ENCODE measurements around the gene KCNK7. TPM values are rescaled to one million over a fixed set of nuclear protein-coding genes. Genes with fewer than 3 reads are reported as not detected.

Gene KCNK7
- total RNA-seq, 4 donors from 2014 or later = 32.6 to 183 (median 144) TPM

GRCh38 chr11:65604258-65604657 is 8.7 kb upstream of the KCNK7 start:
- H3K4me1 ChIP-seq = peaks cover 19% of the 10 kb centered on the region
- no peak for DNase-seq (ENCODE audit: low spot score in 2 of 2)
- peaks cover 64% of the 10 kb centered on the region for H3K36me3 ChIP-seq
- TF ChIP-seq POLR2AphosphoS5 (IDR thresholded peaks at IDR 0.05) (no peak), POLR2A (IDR thresholded peaks at IDR 0.05) (no peak), CTCF (IDR thresholded peaks at IDR 0.05) (no peak), EP300 (IDR thresholded peaks at IDR 0.05) (no peak)
- no peaks in the 10 kb centered on the region for H3K27me3 ChIP-seq
- H3K9me3 ChIP-seq = no peaks in the 10 kb centered on the region
- H3K4me3 ChIP-seq = no peak overlapping the region
- H3K27ac ChIP-seq = no peak overlapping the region
- WGBS = 100% methylated on average over 1 of the region's 1 CpG

- no peak for TF ChIP-seq POLR2AphosphoS5 (IDR thresholded peaks at IDR 0.05)
- no peak for TF ChIP-seq EP300 (IDR thresholded peaks at IDR 0.05)
- no peak for TF ChIP-seq POLR2A (IDR thresholded peaks at IDR 0.05)
- TF ChIP-seq CTCF (IDR thresholded peaks at IDR 0.05) = no peak
- Histone ChIP-seq H3K36me3 (peaks cover 70% of the 10 kb centered on the region), H3K27ac (no peak overlapping the region), H3K4me3 (no peak overlapping the region), H3K27me3 (no peaks in the 10 kb centered on the region), H3K4me1 (peaks cover 15% of the 10 kb centered on the region), H3K9me3 (no peaks in the 10 kb centered on the region)
- no peak for DNase-seq (ENCODE audit: low spot score in 2 of 2)
- WGBS = 96% methylated on average over 6 of the region's 6 CpGs
Observed at GRCh38 chr11:65599955-65600246, 4.3 kb upstream of the KCNK7 start.

- WGBS = 84% methylated on average over 45 of the region's 49 CpGs
- H3K4me1 ChIP-seq = peaks cover 21% of the 10 kb centered on the region
- TF ChIP-seq EP300 (IDR thresholded peaks at IDR 0.05) (no peak), POLR2A (IDR thresholded peaks at IDR 0.05) (no peak), CTCF (IDR thresholded peaks at IDR 0.05) (no peak)
Observed at GRCh38 chr11:65599216-65599954, 3.8 kb upstream of the KCNK7 start.

GRCh38 chr11:65598258-65598699 is 2.7 kb upstream of the KCNK7 start:
- DNase-seq (ENCODE audit: low spot score in 2 of 2) = no peak
- Histone ChIP-seq H3K27me3 (no peaks in the 10 kb centered on the region), H3K9me3 (no peaks in the 10 kb centered on the region), H3K36me3 (peaks cover 53% of the 10 kb centered on the region), H3K4me1 (peaks cover 32% of the 10 kb centered on the region), H3K27ac (no peak overlapping the region), H3K4me3 (no peak overlapping the region)
- no peak for TF ChIP-seq POLR2A (IDR thresholded peaks at IDR 0.05)
- TF ChIP-seq POLR2AphosphoS5 (IDR thresholded peaks at IDR 0.05) = no peak
- TF ChIP-seq CTCF (IDR thresholded peaks at IDR 0.05) = no peak
- TF ChIP-seq EP300 (IDR thresholded peaks at IDR 0.05) = no peak
- WGBS = 90% methylated on average over 14 of the region's 16 CpGs

More at GRCh38 chr11:65599216-65599954, 3.8 kb upstream of the KCNK7 start:
- no peak overlapping the region for H3K4me3 ChIP-seq
- no peak overlapping the region for H3K27ac ChIP-seq
- no peaks in the 10 kb centered on the region for H3K9me3 ChIP-seq
- no peaks in the 10 kb centered on the region for H3K27me3 ChIP-seq
- H3K36me3 ChIP-seq = peaks cover 64% of the 10 kb centered on the region
- no peak for DNase-seq (ENCODE audit: low spot score in 2 of 2)

- Histone ChIP-seq H3K9me3 (no peaks in the 10 kb centered on the region), H3K4me1 (peaks cover 48% of the 10 kb centered on the region), H3K27ac (no peak overlapping the region), H3K36me3 (peaks cover 50% of the 10 kb centered on the region), H3K4me3 (no peak overlapping the region), H3K27me3 (no peaks in the 10 kb centered on the region)
- TF ChIP-seq POLR2AphosphoS5 (IDR thresholded peaks at IDR 0.05) (no peak), EP300 (IDR thresholded peaks at IDR 0.05) (no peak), CTCF (IDR thresholded peaks at IDR 0.05) (no peak), POLR2A (IDR thresholded peaks at IDR 0.05) (no peak)
- DNase-seq (ENCODE audit: low spot score in 2 of 2) = no peak
- WGBS = 81% methylated on average over 6 of the region's 6 CpGs
Observed at GRCh38 chr11:65596520-65596919, 920 bp upstream of the KCNK7 start.
